ENCODE data around the gene ETV4. TPM values are rescaled to one million over a fixed set of nuclear protein-coding genes. Genes with fewer than 3 reads are reported as not detected.
A peak's percentile ranks its signal among the peaks of the same experiment; 100 is the strongest.

ETV4 gene
- total and polyA plus RNA-seq, 2 of the 13 experiments (the other 11 are each of a cell fraction or from before 2014, with no cell fraction given) = 128 to 330 TPM

GRCh38 chr17:43483674-43484551 lies 62.2 kb downstream of the ETV4 start, which contains the start of gene DHX8 (continued):
- peak; percentile 76 for TF ChIP-seq ZNF691 (CRISPR knock-in tag; IDR thresholded peaks at IDR 0.05; ENCODE audit: borderline replicate concordance, low read depth)
- no peak; the same call in 1 of the 2 replicates for TF ChIP-seq ZNF383 (CRISPR knock-in tag; IDR thresholded peaks at IDR 0.05; ENCODE audit: borderline replicate concordance)
- peak; percentile 98 for TF ChIP-seq KMT2B (CRISPR knock-in tag; IDR thresholded peaks at IDR 0.05)
- TF ChIP-seq, protein P1, sequence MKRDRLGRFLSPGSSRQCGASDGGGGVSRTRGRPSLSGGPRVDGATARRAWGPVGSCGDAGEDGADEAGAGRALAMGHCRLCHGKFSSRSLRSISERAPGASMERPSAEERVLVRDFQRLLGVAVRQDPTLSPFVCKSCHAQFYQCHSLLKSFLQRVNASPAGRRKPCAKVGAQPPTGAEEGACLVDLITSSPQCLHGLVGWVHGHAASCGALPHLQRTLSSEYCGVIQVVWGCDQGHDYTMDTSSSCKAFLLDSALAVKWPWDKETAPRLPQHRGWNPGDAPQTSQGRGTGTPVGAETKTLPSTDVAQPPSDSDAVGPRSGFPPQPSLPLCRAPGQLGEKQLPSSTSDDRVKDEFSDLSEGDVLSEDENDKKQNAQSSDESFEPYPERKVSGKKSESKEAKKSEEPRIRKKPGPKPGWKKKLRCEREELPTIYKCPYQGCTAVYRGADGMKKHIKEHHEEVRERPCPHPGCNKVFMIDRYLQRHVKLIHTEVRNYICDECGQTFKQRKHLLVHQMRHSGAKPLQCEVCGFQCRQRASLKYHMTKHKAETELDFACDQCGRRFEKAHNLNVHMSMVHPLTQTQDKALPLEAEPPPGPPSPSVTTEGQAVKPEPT (CRISPR knock-in tag; IDR thresholded peaks at IDR 0.05; ENCODE audit: low read depth) = no peak
- TF ChIP-seq, protein P2, sequence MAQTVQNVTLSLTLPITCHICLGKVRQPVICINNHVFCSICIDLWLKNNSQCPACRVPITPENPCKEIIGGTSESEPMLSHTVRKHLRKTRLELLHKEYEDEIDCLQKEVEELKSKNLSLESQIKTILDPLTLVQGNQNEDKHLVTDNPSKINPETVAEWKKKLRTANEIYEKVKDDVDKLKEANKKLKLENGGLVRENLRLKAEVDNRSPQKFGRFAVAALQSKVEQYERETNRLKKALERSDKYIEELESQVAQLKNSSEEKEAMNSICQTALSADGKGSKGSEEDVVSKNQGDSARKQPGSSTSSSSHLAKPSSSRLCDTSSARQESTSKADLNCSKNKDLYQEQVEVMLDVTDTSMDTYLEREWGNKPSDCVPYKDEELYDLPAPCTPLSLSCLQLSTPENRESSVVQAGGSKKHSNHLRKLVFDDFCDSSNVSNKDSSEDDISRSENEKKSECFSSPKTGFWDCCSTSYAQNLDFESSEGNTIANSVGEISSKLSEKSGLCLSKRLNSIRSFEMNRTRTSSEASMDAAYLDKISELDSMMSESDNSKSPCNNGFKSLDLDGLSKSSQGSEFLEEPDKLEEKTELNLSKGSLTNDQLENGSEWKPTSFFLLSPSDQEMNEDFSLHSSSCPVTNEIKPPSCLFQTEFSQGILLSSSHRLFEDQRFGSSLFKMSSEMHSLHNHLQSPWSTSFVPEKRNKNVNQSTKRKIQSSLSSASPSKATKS (CRISPR knock-in tag; IDR thresholded peaks at IDR 0.05) = peak; percentile 90; the same call in 1 of the 2 replicates
- no peak for TF ChIP-seq ZNF569 (CRISPR knock-in tag; IDR thresholded peaks at IDR 0.05; ENCODE audit: borderline replicate concordance)
- TF ChIP-seq, protein P3, sequence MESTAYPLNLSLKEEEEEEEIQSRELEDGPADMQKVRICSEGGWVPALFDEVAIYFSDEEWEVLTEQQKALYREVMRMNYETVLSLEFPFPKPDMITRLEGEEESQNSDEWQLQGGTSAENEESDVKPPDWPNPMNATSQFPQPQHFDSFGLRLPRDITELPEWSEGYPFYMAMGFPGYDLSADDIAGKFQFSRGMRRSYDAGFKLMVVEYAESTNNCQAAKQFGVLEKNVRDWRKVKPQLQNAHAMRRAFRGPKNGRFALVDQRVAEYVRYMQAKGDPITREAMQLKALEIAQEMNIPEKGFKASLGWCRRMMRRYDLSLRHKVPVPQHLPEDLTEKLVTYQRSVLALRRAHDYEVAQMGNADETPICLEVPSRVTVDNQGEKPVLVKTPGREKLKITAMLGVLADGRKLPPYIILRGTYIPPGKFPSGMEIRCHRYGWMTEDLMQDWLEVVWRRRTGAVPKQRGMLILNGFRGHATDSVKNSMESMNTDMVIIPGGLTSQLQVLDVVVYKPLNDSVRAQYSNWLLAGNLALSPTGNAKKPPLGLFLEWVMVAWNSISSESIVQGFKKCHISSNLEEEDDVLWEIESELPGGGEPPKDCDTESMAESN (CRISPR knock-in tag; conservative IDR thresholded peaks at IDR 0.05) = peak; percentile 90
- TF ChIP-seq ZNF773 (CRISPR knock-in tag; IDR thresholded peaks at IDR 0.05; ENCODE audit: borderline replicate concordance) = no peak
- TF ChIP-seq ZNF230 (CRISPR knock-in tag; IDR thresholded peaks at IDR 0.05) = peak; percentile 98
- peak; percentile 75; the same call in 1 of the 2 replicates for TF ChIP-seq AHR (CRISPR knock-in tag; IDR thresholded peaks at IDR 0.05)
- TF ChIP-seq BRCA1 (CRISPR knock-in tag; IDR thresholded peaks at IDR 0.05) = peak; percentile 51; the same call in 1 of the 2 replicates
- TF ChIP-seq ZNF720 (CRISPR knock-in tag; IDR thresholded peaks at IDR 0.05) = peak; percentile 86; the same call in 1 of the 2 replicates
- peak; percentile 83 for TF ChIP-seq ZNF891 (CRISPR knock-in tag; IDR thresholded peaks at IDR 0.05)
- TF ChIP-seq TBX2 (CRISPR knock-in tag; IDR thresholded peaks at IDR 0.05; ENCODE audit: borderline replicate concordance) = peak; percentile 93
- TF ChIP-seq TEAD3 (CRISPR knock-in tag; optimal IDR thresholded peaks at IDR 0.05; ENCODE audit: borderline replicate concordance) = peak; percentile 86
- peak; percentile 97 for TF ChIP-seq THAP7 (CRISPR knock-in tag; IDR thresholded peaks at IDR 0.05)
- peak; percentile 77; the same call in 1 of the 2 replicates for TF ChIP-seq ZSCAN29 (CRISPR knock-in tag; conservative IDR thresholded peaks at IDR 0.05)
- TF ChIP-seq, protein P4, sequence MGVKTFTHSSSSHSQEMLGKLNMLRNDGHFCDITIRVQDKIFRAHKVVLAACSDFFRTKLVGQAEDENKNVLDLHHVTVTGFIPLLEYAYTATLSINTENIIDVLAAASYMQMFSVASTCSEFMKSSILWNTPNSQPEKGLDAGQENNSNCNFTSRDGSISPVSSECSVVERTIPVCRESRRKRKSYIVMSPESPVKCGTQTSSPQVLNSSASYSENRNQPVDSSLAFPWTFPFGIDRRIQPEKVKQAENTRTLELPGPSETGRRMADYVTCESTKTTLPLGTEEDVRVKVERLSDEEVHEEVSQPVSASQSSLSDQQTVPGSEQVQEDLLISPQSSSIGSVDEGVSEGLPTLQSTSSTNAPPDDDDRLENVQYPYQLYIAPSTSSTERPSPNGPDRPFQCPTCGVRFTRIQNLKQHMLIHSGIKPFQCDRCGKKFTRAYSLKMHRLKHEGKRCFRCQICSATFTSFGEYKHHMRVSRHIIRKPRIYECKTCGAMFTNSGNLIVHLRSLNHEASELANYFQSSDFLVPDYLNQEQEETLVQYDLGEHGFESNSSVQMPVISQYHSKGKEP (CRISPR knock-in tag; IDR thresholded peaks at IDR 0.05) = peak; percentile 72; the same call in 1 of the 2 replicates
- peak; percentile 95 for TF ChIP-seq TBL1XR1 (IDR thresholded peaks at IDR 0.05; ENCODE audit: borderline replicate concordance, low read length, partially characterized antibody)
